DMS114 treated with DMSO at 0.1 percent for 48 hours (cell line): Measurements from ENCODE around the gene MRPL43.
A peak's percentile ranks its signal among the peaks of the same experiment; 100 is the strongest.

Source experiments
- DNase-seq: peaks from one replicate; lab custom pipeline; 2025; ENCODE audit not compliant: unreplicated experiment; lab: John Stamatoyannopoulos, UW

The MRPL43 gene

GRCh38 chr10:101005361-101005760 is 18.1 kb upstream of the MRPL43 start:
- no peak for DNase-seq

GRCh38 chr10:101003639-101004206 is 16.4 kb upstream of the MRPL43 start:
- DNase-seq = no peak

- no peak for DNase-seq
Observed at GRCh38 chr10:101002456-101002855, 15.2 kb upstream of the MRPL43 start.

- no peak for DNase-seq
Observed at GRCh38 chr10:101001659-101002035, 14.3 kb upstream of the MRPL43 start.

GRCh38 chr10:101000915-101001658 is 13.8 kb upstream of the MRPL43 start:
- DNase-seq = no peak

GRCh38 chr10:101000127-101000914 is 13.0 kb upstream of the MRPL43 start:
- no peak for DNase-seq

- no peak for DNase-seq
Observed at GRCh38 chr10:100999742-101000126, 12.4 kb upstream of the MRPL43 start, which contains the start of gene LZTS2. Gene LZTS2, plus strand, starts transcription at chr10:100999808. Its CDS starts 2,731 bp downstream, at chr10:101002539.

- peak; percentile 21 for DNase-seq
Observed at GRCh38 chr10:100998991-100999741, 11.9 kb upstream of the MRPL43 start.

- DNase-seq = peak; percentile 46
Observed at GRCh38 chr10:100998183-100998990, 11.1 kb upstream of the MRPL43 start.

GRCh38 chr10:100997360-100998182 is 10.3 kb upstream of the MRPL43 start:
- DNase-seq = peak; percentile 62

GRCh38 chr10:100996678-100997359 is 9.5 kb upstream of the MRPL43 start:
- DNase-seq = peak; percentile 31

GRCh38 chr10:100995181-100995580 is 7.9 kb upstream of the MRPL43 start:
- DNase-seq = no peak

- peak; percentile 60 for DNase-seq
Observed at GRCh38 chr10:100993986-100994708, 6.8 kb upstream of the MRPL43 start.

GRCh38 chr10:100989088-100989487 is 1.8 kb upstream of the MRPL43 start:
- DNase-seq = no peak

GRCh38 chr10:100988166-100988565 is 869 bp upstream of the MRPL43 start:
- no peak for DNase-seq

GRCh38 chr10:100987685-100988049 is 370 bp upstream of the MRPL43 start:
- no peak for DNase-seq

- no peak for DNase-seq
Observed at GRCh38 chr10:100986623-100986951, 710 bp downstream of the MRPL43 start.

- DNase-seq = no peak
Observed at GRCh38 chr10:100985336-100985735, 2.0 kb downstream of the MRPL43 start.
